HS-27A (cell line): Measurements from ENCODE around the gene SLC23A2.
"Not testable (repeated sequence)": the region's sequence is repeated elsewhere in the genome, so short reads cannot be mapped to it uniquely, and the experiment has no call there.

Experiments
- DNase-seq: peaks from one replicate; pipeline ENCODE4 v3.0.0-alpha.2; 2012; ENCODE audit warnings: low read depth, missing footprints

SLC23A2 gene

GRCh38 chr20:5001174-5002076, at the start of gene SLC23A2:
SLC23A2 (minus strand) TSS chr20:5001510; CDS start chr20:4932562, 68,948 bp downstream.
- no peak for DNase-seq

- DNase-seq: no peak
Observed at GRCh38 chr20:5046656-5047339, 45.5 kb upstream of the SLC23A2 start.

- DNase-seq: no peak
Observed at GRCh38 chr20:5045906-5046305, 44.6 kb upstream of the SLC23A2 start.

GRCh38 chr20:5044075-5044620, 42.8 kb upstream of the SLC23A2 start:
- no peak for DNase-seq

GRCh38 chr20:5041433-5041832, 40.1 kb upstream of the SLC23A2 start:
- no peak for DNase-seq

GRCh38 chr20:5040345-5040744, 39.0 kb upstream of the SLC23A2 start:
- no peak for DNase-seq

GRCh38 chr20:5039889-5040288, 38.6 kb upstream of the SLC23A2 start:
- DNase-seq: no peak

- DNase-seq: no peak
Observed at GRCh38 chr20:5039255-5039657, 37.9 kb upstream of the SLC23A2 start.

- no peak for DNase-seq
Observed at GRCh38 chr20:5036828-5037227, 35.5 kb upstream of the SLC23A2 start.

GRCh38 chr20:5035518-5035917, 34.2 kb upstream of the SLC23A2 start:
- DNase-seq: not testable (repeated sequence)

GRCh38 chr20:5033566-5033965, 32.3 kb upstream of the SLC23A2 start:
- no peak for DNase-seq

- DNase-seq: not testable (repeated sequence)
Observed at GRCh38 chr20:5031701-5032100, 30.4 kb upstream of the SLC23A2 start.

GRCh38 chr20:5031206-5031557, 29.9 kb upstream of the SLC23A2 start:
- DNase-seq: no peak

- DNase-seq: no peak
Observed at GRCh38 chr20:5030348-5031205, 29.3 kb upstream of the SLC23A2 start.

- not testable (repeated sequence) for DNase-seq
Observed at GRCh38 chr20:5028258-5029059, 27.1 kb upstream of the SLC23A2 start.

- no peak for DNase-seq
Observed at GRCh38 chr20:5024982-5025381, 23.7 kb upstream of the SLC23A2 start.

- DNase-seq: no peak
Observed at GRCh38 chr20:5024103-5024502, 22.8 kb upstream of the SLC23A2 start.

- DNase-seq: not testable (repeated sequence)
Observed at GRCh38 chr20:5023171-5023570, 21.9 kb upstream of the SLC23A2 start.

- no peak for DNase-seq
Observed at GRCh38 chr20:5020760-5021159, 19.4 kb upstream of the SLC23A2 start.

- DNase-seq: no peak
Observed at GRCh38 chr20:5013682-5014447, 12.6 kb upstream of the SLC23A2 start.
